Inflammatory macrophage treated with lipopolysaccharide for 4 hours (primary cell): ENCODE data around the gene P2RX2.

Experiments
- DNase-seq: peaks from one replicate; pipeline ENCODE4 v3.0.0-alpha.2; 2020

The P2RX2 gene

DNA sequence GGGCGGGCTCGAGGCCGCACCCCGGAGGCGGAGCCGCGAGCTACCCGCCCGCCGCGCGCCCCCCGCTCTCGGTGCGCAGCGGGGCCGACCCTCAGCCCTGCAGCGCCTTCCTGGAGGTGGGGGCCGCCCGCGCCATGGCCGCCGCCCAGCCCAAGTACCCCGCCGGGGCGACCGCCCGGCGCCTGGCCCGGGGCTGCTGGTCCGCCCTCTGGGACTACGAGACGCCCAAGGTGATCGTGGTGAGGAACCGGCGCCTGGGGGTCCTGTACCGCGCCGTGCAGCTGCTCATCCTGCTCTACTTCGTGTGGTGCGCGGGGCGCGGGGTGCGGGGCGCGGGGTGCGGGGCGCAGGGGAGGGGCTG, at the start of gene P2RX2:
Gene P2RX2 (plus strand): TSS at position 94 of the 361 bp plus-strand sequence. CDS start 41 bp downstream, at position 135.
- no peak for DNase-seq

DNA sequence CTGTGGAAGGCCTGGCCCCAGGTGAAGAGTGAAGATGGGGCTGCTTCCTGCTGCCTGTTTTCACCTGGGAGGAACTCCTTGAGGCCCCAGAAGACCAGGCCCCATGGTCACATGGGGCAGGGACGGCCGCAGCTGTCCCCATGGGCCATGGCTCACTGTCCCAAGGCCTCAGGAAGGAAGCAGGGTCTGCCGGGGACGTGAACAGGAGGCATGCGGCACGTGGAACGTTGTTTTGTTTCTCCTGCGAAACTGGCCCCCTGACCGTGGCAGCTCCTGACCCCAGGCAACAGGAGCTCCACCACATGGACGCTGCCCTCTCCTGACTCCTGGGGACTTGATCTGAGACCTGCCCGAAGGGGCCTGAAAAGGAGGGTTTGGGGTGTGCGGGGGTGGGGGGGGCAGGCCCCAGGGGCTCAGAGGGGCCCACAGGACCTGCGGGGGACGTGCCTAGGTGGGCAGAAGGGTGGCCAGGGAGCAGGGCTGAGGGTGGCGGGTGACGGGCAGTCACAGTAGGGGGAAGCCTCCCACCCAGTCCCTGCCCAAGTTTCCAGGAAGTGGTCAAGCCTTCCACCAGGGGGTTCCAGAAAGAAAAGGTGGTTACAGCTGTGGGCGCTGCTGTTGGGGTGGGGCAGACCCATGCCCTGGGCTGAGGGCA, 49.6 kb upstream of the P2RX2 start:
- no peak for DNase-seq

DNA sequence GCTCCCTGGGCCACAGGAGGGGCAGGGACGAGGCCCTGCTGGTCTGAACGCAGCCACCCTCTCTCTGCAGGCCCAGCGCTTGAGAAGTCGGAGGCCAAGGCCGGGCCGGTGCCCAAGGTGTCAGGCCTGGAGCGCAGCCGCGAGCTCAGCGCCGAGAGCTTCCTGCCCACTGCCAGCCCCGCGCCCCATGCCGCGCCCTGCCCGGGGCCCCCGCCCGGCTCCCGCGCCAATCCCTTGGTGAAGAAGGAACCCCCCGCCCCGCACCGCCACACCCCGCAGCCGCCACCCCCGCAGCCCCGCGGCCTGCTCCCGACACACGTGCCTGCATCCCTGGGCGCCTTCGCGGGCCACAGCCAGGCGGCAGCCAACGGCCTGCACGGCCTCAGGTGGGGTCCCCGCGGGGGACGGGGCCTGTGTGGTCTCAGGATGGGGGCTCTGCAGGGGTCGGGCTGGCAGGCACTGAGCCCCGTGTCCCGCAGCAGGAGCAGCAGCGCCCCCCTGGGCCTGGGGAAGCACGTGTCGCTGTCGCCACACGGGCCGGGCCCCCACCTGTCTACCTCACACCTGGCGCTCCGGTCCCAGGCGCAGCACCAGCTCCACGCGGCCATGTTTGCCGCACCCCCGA, 48.6 kb upstream of the P2RX2 start:
- DNase-seq: no peak

DNA sequence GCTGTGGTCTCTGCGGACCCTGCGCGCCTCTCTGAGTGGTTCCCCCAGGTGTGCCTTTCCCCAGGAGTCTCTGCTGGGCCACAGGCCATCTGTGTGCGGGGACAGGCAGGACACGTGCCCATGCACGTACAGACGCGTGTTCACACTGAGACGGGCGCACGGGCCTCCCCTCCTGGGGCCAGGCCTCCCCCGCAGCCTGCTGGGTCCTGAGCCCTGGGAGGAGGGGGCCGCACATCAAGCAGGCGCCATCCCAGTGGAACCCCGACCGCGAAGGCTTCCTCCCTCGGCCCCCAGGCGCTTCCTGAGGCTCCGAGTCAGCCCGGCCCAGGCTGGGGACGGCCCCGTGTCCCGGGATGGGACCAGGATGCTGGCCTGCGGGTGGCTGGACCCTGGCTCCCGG, 47.9 kb upstream of the P2RX2 start:
- DNase-seq: no peak

DNA sequence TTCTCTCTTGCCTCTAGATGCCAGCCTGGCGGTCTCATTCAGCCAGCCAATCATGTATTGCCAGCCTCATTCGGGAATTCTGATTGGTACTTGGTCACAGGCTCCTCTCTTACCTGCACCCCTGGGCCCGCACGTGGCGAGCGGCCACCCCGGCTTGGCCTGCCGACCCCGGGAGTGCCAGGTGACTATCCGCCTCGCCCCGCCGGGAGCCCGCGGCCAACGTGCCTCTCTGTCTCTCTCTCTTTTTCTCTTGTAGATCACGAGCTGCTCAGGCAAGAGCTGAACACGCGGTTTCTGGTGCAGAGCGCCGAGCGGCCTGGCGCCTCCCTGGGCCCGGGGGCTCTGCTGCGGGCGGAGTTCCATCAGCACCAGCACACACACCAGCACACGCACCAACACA, 47.5 kb upstream of the P2RX2 start:
- DNase-seq: no peak

DNA sequence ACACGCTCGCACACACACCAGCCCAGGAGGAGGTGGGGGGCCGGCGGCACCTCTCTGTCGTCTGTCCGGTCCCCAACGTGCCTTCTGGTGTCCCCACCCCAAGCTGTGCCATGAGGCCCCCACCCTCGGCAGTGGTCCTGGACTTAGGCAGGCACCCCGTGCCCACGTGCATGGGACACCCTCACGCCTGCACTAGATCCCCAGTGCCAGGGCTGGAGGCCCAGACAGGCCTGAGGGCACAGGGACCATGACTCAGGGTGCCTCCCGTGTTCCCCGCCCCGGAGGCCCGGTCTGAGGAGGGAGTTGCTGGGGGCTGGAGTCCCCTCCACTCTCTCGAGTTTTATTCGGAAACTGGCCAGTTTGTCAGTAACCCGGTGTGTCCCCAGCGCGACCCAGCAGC, 47.0 kb upstream of the P2RX2 start:
- DNase-seq: no peak

DNA sequence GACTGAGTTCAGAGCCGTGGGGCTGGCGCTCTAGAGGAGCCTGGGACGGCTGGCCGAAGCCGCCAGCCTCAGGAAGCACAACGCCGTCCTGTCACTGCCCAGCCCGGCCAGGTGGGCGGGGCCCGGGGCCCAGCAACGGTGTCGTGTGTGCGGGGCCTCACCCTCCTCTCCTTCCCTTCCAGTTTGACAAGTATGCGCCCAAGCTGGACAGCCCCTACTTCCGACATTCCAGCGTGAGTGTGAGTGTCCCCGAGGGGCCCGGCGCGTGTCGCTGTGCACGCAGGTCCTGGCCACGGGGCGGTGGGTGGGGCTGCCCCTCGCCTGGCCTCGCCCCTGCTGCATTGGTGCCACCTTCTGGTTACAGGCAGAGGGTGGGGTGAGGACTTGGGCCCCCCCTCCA, 46.5 kb upstream of the P2RX2 start:
- DNase-seq: no peak

DNA sequence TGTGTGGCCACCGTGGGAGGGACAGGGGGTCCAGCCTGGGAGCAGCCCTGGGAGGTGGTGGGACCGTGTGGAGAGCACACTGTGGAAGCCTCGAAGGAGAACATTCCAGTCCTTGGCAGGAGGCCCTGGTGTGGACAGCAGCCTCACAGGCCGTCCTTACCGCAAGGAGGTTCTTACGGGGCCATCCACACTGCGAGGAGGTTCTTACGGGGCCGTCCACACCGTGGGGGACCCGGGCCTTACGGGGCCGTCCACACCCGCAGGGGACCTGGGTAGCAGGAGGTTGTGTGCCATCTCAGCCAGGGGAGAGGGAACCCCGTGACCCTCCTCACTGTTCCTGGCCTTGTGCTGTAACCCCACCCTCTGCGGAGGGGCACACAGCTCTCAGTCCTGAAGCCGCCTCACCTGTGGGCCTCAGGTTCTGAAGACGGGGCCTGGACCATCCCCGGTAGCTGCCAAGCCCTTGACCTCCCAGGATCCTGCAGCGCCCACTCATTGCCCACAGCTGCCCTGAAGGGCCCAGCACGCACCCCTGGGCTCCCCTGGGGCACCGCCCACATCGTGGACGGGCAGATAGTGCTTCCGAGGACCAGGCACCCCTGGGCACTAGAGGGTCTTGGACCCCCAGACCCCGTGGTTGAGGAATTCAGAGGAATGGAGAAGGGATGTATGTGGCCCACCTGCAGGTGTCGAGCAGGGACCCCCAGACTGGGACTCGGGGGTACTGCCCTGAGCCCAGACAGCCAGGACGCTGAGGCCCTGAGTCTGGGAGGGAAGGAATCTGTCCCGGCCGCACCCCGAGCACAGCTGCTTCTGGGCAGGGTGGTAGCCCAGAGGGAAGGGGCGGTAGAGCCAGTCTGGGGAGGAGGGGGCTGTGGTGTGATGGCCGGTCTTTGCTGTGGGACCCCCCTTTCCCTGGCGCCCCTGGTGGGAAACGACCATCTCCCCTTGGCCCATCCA, 45.5 kb upstream of the P2RX2 start:
- DNase-seq: no peak

DNA sequence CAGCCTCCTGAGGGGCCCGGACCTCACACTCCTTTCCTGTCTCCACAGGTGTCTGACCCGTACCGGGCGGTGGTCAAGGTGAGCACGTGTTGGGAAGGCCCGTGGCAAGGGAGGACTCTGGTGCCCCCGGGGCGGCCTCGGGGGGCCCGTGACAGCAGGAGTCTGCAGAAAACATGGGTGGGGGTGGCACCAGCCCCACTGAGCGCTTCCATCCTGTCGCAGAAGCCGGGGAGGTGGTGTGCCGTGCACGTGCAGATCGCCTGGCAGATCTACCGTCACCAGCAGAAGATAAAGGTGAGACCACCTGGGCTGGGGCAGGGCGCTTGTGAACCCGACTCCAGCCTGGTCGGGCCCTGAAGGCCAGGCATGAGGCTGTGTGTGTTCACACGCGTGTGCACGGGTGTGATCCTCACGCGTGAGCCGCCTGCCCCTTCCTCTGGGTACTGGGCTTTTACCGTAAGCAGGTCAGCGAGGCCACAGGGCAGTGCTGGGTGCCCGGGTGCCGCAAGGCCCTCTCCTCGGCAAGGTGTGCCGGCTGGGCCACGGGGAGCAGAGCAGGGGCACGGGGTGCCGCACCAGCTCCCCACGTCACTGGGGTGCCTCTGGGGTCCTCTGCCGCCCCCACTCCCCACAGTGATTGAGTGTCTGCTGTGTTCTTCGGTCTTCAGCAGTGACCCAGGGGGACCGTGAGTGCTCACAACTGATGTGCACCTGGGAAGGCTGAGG, 44.1 kb upstream of the P2RX2 start:
- no peak for DNase-seq

DNA sequence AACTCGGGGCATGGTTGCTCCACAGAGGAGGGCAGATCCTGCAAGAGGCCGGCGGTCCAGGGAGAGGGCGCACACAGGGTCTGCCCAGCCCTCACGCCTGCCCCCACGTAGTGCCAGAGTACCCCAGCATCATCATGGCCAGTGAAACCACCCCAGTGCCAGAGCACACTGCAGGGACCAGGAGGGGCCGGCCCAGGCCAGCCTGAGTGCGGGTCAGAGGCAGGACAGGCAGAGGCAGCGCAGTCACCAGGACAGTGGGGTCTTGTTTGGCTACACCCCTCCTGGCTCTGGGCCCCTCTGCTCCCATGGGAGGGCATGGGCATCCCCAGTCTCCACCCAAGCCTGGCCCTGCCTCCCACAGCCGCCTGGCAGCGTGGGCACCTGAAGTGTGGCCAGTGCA, 42.9 kb upstream of the P2RX2 start:
- no peak for DNase-seq

DNA sequence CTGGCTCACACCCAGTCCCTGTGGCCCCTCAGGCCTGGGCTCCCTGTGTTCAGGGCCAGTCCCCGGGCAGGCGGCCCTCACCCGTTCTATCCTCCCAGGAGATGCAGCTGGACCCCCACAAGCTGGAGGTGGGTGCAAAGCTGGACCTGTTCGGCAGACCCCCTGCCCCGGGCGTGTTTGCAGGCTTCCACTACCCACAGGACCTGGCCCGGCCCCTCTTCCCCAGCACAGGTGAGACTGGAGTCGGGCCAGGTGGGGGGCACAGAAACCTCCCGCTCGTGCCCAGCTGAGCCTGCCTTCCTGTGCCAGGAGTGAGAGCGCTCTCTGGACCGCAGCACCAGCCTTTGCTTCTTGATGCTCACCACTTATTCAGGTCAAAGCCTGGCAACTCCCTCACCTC, 41.9 kb upstream of the P2RX2 start:
- DNase-seq: no peak

DNA sequence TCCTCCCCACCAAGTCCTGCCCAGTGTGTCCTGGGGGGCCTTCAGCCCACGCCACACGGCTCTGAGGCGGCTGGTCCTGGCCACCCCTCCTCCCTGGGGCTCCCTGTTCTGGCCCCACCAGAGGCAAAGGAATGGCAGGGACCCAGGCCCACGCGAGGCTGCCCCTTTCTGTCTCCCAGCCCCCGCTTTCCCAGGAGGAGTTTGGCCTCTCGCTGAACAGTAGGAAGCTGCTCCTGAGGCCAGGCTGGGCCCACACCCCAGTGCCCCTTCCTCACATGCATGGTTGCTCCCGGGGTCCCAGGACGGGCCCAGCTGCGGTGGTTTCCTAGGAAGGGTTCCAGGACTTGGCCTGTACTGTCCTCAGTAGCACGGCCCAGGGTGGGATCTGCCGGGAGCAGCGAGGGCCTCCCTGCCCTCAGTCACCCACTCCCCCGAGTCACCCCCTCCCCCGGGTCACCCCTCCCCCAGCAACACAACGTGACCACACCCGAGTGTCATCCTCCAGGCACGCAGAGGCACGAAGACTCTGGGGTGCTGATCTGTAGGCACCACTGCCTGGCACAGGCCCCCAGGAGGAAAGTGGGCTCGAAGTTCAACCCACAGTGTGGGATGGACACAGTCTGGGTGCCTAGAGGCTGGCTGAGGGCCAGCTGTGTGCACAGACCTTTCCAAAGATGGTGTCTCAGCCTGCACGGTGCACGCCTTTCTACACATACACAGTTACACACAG, 41.2 kb upstream of the P2RX2 start:
- no peak for DNase-seq

DNA sequence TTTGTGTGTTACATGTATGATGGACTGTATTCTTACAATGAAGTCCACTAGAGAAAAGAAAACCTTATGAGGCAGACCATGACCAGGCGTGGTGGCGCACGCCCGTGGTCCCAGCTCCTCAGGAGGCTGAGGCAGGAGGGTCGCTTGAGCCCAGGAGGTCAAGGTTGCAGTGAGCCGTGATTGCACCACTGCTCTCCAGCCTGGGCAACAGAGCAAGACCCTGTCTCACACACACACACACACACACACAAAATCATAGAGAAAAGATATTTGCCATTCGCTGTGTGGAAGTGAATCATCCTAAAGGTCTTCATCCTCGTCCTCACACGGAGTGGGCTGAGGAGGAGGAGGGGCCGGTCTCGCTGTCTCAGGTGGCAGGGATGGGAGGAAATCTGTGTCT, 40.5 kb upstream of the P2RX2 start:
- DNase-seq: no peak

DNA sequence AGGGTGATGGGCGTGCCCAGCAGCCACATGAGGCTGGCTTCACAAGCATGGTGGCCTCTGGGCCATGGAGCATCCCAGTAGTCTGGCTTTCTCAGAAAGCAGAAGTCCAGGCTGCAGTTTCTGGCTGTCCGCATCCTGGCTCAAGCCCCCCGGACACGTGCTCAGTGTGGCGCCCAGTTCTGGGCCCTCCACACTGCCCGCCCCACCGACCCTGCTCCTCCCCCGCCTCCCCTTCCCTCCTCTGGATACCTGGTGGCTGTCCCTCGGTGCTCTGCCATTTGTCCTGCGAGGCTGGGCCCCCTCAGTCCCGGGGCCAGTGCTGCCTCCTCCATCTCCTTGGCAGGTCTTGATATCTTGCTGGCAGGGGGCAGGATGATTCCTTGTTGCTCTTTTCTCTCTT, 39.8 kb upstream of the P2RX2 start:
- no peak for DNase-seq

DNA sequence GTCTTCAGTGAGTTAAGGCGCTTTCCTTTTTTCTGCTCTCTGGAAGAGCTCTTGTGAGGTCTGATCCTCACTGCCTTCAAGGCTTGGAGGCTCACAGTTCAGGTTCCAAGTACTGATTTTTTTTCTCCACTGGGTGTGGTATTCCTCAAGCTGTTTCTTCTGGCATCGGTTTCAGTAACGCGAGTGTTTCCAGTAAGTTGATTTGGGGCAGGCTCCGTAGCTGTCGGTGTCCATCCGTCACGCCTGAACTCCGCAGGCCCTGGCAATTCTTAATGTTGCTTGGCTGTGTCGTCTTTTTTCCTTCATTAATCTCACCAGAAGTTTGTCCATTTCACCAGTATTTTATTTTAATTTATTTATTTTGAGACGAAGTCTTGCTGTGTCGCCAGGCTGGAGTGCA, 38.8 kb upstream of the P2RX2 start:
- DNase-seq: no peak

DNA sequence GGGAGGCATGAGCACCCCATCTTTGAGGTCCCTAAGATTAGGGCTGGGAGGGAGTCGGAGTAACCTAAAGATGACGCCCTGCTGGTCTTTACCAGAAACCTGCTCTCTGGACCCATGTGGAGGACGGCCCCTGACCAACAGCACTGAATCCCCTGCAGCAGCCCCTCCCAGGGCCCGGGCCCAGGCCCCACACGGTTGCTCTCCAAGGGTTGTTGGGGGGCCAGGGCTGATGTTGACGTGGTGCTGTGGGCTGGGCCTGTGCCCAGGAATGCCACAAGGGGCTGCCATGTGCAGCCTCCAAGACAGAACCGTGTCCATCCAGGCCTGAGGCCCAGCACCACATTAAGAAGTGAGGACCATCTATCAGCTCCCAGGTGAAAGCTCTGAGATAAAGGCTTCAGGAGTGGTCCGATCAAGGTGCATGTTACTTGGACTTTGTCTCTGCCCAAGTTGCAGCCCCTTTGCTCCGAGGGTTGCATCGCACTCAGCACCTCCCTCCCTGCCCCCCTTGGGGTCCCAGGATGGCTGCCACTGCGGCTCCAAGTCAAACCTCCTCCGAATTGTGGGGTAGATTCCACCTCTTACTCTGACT, 37.8 kb upstream of the P2RX2 start:
- no peak for DNase-seq

DNA sequence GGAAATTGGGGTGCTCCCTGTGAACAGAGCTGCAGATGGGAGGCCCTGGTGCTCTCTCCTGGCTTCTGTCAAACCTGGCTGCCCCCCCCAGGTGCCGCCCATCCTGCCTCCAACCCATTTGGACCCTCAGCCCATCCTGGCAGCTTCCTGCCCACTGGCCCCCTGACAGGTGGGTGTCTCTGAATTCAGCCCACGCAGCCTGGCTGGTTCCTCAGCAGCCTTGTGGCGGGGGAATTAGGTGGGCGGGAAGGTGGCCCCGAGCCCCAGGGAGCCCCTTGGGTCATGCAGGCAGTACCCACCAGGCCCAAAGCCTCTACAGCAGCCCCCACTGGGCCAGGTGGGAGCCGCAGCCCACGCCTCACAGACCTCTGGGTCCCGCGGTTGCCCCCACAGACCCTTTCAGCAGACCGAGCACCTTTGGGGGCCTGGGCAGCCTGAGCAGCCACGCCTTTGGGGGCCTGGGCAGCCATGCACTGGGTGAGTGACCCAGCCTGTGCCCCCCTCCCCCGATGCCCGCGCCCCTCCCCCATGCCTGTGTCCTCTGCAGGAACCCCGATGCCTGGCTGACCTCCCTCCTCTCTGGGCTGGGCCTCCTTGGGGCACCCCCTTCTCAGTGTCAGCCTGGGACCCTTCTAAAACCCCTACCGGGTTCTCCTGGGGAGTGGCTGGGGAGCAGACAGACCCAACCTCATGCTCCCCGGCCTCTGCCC, 37.1 kb upstream of the P2RX2 start:
- no peak for DNase-seq

DNA sequence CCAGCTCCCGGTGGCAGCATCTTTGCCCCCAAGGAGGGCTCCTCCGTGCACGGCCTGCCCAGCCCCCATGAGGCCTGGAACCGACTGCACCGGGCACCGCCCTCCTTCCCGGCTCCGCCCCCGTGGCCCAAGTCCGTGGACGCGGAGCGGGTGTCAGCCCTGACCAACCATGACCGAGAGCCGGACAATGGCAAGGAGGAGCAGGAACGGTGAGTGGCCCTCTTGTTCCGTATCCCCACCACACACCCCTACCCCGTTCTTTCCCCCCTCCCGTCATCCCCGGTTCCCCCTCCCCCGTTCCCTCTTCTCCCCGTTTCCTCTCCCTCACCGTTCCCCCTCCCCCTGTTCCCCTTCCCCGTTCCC, 36.5 kb upstream of the P2RX2 start:
- DNase-seq: no peak

DNA sequence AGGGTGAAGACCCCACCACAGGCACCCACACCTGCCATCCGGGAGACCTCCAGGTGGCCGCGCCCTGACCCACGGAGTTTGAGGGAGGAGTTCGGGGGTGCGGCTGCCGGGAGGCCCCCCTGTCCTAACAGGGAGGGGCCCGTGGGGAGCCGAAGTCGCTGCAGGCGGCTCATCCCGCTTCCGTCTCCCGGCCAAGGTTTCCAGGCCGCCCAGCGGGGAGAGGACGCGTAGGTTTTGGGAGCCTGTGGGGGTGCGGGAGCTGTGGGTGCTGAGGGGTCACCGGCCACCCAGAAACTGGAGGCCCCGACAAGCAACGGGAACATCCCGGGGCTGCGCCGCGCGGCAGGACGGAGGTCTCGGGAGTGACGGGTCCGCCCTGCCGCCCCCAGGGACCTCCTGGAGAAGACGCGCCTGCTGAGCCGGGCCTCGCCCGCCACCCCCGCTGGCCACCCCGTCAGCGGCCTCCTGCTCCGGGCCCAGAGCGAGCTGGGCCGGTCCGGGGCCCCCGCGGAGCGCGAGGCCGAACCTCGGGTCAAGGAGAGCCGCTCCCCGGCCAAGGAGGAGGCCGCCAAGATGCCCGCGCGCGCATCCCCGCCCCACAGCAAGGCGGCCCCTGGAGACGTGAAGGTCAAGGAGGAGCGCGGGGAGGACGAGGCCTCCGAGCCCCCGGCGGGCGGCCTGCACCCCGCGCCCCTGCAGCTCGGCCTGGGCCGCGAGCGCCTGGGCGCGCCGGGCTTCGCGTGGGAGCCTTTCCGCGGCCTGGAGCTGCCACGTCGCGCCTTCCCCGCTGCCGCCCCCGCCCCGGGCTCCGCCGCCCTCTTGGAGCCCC, 35.8 kb upstream of the P2RX2 start:
- no peak for DNase-seq

DNA sequence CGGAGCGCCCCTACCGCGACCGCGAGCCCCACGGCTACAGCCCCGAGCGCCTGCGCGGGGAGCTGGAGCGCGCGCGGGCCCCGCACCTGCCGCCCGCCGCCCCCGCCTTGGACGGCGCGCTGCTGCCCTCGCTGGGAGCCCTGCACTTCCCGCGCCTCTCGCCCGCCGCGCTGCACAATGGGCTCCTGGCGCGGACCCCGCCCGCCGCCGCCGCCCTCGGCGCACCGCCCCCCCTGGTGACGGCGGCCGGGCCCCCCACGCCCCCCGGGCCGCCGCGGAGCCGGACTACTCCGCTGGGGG, 35.2 kb upstream of the P2RX2 start:
- DNase-seq: no peak

DNA sequence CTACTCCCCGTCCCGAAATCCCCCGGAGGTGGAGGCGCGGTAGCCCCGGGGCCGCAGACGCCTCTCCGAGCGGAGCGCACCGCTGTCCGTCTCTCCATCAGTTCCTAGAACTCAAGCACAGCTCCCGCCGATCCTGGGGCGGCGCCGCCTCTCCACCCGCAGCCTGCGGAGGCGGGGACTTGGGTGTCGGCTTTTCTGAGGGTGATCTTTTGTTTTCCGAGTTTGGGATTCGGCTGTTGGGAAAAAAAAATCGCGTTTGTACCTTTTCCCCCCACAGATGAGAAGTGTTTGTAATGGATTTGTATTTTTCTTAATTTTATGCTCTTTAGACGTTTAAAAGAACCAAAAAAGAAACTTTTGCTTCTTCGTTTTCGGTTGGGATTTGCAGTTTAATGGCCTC, 34.8 kb upstream of the P2RX2 start:
- no peak for DNase-seq
